ENCODE results near the gene SRL. TPM values are rescaled to one million over a fixed set of nuclear protein-coding genes. Genes with fewer than 3 reads are reported as not detected.

The SRL gene
- total and polyA plus RNA-seq, 2 of the 13 experiments (the other 11 are each of a cell fraction or from before 2014, with no cell fraction given): 0.05 TPM; not detected in 1

DNA sequence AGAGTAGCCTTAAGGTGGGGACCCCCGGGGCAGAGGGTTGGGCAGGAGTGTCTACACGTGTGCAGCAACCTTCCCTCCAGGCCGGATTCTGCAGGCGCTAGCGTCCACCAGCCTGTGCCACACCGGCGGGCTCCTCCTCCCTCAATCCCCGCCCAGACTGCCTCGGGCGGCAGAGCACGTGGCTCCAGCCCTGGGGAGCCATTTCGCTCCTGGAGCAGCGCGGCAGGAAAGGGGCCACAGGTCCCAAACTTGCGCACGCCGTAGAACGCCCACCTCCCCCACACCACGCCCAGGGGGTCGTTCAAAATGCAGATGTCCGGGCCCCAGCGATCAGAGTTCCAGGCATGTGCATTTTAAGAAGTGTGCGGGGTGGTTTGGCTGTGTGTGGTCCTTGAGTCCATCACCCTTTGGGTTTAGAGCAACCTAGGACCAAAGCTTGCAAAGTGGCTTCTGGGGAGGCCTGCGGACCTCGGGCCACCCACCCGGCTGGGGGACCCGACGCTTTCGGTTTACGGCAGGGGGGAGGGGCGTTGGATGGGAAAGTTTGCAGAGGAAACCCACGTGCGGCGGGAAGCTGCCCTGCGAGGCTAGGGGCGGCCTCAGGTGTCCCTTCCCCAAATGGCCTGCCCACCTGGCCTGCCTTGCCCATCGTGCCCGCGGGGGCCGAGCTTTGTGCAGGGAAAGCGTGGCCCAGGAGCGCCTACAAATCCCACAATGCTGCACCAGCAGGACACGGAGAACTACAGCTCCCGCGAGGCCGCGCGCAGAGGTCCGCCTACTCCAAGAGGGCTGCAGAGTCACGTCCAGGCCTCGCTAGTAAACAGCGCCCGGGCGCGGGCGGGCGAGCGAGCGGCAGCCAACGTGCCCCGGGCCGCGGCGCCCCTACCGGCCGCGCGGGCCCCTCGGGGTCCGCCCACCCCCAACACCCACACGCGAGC is 29.6 kb upstream of the SRL start (continued):
- TF ChIP-seq, protein P1, sequence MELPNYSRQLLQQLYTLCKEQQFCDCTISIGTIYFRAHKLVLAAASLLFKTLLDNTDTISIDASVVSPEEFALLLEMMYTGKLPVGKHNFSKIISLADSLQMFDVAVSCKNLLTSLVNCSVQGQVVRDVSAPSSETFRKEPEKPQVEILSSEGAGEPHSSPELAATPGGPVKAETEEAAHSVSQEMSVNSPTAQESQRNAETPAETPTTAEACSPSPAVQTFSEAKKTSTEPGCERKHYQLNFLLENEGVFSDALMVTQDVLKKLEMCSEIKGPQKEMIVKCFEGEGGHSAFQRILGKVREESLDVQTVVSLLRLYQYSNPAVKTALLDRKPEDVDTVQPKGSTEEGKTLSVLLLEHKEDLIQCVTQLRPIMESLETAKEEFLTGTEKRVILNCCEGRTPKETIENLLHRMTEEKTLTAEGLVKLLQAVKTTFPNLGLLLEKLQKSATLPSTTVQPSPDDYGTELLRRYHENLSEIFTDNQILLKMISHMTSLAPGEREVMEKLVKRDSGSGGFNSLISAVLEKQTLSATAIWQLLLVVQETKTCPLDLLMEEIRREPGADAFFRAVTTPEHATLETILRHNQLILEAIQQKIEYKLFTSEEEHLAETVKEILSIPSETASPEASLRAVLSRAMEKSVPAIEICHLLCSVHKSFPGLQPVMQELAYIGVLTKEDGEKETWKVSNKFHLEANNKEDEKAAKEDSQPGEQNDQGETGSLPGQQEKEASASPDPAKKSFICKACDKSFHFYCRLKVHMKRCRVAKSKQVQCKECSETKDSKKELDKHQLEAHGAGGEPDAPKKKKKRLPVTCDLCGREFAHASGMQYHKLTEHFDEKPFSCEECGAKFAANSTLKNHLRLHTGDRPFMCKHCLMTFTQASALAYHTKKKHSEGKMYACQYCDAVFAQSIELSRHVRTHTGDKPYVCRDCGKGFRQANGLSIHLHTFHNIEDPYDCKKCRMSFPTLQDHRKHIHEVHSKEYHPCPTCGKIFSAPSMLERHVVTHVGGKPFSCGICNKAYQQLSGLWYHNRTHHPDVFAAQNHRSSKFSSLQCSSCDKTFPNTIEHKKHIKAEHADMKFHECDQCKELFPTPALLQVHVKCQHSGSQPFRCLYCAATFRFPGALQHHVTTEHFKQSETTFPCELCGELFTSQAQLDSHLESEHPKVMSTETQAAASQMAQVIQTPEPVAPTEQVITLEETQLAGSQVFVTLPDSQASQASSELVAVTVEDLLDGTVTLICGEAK (IDR thresholded peaks at IDR 0.05): no peak
- TF ChIP-seq, protein P1 (CRISPR knock-in tag; IDR thresholded peaks at IDR 0.05): peak; percentile 44; the same call in 1 of the 2 replicates
- TF ChIP-seq FOXP1 (IDR thresholded peaks at IDR 0.05) (no peak), FOXP1 (CRISPR knock-in tag; IDR thresholded peaks at IDR 0.05) (peak; percentile 23; the same call in 1 of the 2 replicates), ZNF605 (CRISPR knock-in tag; IDR thresholded peaks at IDR 0.05) (peak; percentile 89), SIN3A (IDR thresholded peaks at IDR 0.05; ENCODE audit: borderline replicate concordance, low read depth, low read length) (peak; percentile 88)
- TF ChIP-seq, protein P2, sequence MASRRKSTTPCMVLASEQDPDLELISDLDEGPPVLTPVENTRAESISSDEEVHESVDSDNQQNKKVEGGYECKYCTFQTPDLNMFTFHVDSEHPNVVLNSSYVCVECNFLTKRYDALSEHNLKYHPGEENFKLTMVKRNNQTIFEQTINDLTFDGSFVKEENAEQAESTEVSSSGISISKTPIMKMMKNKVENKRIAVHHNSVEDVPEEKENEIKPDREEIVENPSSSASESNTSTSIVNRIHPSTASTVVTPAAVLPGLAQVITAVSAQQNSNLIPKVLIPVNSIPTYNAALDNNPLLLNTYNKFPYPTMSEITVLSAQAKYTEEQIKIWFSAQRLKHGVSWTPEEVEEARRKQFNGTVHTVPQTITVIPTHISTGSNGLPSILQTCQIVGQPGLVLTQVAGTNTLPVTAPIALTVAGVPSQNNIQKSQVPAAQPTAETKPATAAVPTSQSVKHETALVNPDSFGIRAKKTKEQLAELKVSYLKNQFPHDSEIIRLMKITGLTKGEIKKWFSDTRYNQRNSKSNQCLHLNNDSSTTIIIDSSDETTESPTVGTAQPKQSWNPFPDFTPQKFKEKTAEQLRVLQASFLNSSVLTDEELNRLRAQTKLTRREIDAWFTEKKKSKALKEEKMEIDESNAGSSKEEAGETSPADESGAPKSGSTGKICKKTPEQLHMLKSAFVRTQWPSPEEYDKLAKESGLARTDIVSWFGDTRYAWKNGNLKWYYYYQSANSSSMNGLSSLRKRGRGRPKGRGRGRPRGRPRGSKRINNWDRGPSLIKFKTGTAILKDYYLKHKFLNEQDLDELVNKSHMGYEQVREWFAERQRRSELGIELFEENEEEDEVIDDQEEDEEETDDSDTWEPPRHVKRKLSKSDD (CRISPR knock-in tag; IDR thresholded peaks at IDR 0.05; ENCODE audit: low read depth): 0 out of 2 replicates have a peak, but pooled peaks have one; percentile 21

All from HepG2 (cell line).